Liver (tissue), 9 donors: ENCODE measurements around the gene DDX1. TPM values are rescaled to one million over a fixed set of nuclear protein-coding genes. Genes with fewer than 3 reads are reported as not detected.

ENCODE experiments used
- DNase-seq: peaks from one replicate; pipeline ENCODE4 v3.0.0-alpha.2; 2017; ENCODE audit warnings: low spot score
- H3K27ac ChIP-seq, 2 donors: one replicate each; pipeline ENCODE4 v1.7.0; 2013; ENCODE audit warnings: inconsistent platforms in 2 of 2, low read length in 2 of 2, control low read depth in 1 of 2, low read depth in 1 of 2, mild to moderate bottlenecking in 1 of 2
- H3K27me3 ChIP-seq, 4 donors: one replicate each; pipeline versions ENCODE4 v1.6.1 to v1.7.0; 2013; ENCODE audit warnings: low read length in 3 of 4, inconsistent platforms in 1 of 4, mild to moderate bottlenecking in 1 of 4, moderate library complexity in 1 of 4; ENCODE audit not compliant: control insufficient read depth in 4 of 4, insufficient read depth in 4 of 4
- H3K36me3 ChIP-seq, 4 donors: one replicate each; pipeline versions ENCODE4 v1.6.1 to v1.7.0; 2013; ENCODE audit warnings: low read length in 3 of 4, mild to moderate bottlenecking in 3 of 4, low read depth in 1 of 4, moderate library complexity in 1 of 4; ENCODE audit not compliant: control insufficient read depth in 4 of 4, insufficient read depth in 3 of 4
- H3K4me1 ChIP-seq, 4 donors: one replicate each; pipeline versions ENCODE4 v1.6.1 to v1.7.0; 2013; ENCODE audit warnings: low read length in 3 of 4, mild to moderate bottlenecking in 3 of 4, moderate library complexity in 1 of 4; ENCODE audit not compliant: control insufficient read depth in 4 of 4, insufficient read depth in 4 of 4
- H3K4me3 ChIP-seq, 3 donors: one replicate each; pipeline versions ENCODE4 v1.6.1 to v1.7.0; 2013; ENCODE audit warnings: low read length in 3 of 3, control low read depth in 1 of 3, low read depth in 1 of 3, mild to moderate bottlenecking in 1 of 3
- H3K9ac ChIP-seq, 2 donors: one replicate each; pipeline ENCODE4 v1.7.0; 2013; ENCODE audit warnings: low read length in 2 of 2, mild to moderate bottlenecking in 2 of 2, moderate library complexity in 2 of 2, control low read depth in 1 of 2, low read depth in 1 of 2
- H3K9me3 ChIP-seq, 4 donors: one replicate each; pipeline versions ENCODE4 v1.6.1 to v1.7.0; 2013; ENCODE audit warnings: low read length in 3 of 4; ENCODE audit not compliant: control insufficient read depth in 4 of 4
- CTCF ChIP-seq: fragments of 150-350 bp; IDR thresholded peaks from 2 replicates; pipeline ENCODE4 v1.5.1; 2017; ENCODE audit warnings: improper control_type of control experiment, low read depth, low read length; ENCODE audit not compliant: missing input control
- FOXA1 ChIP-seq: IDR thresholded peaks from 2 replicates; pipeline ENCODE4 v1.6.1; 2016; ENCODE audit warnings: antibody characterized with exemption
- FOXA2 ChIP-seq: IDR thresholded peaks from 2 replicates; pipeline ENCODE4 v1.6.1; 2016; ENCODE audit warnings: antibody characterized with exemption
- GABPA ChIP-seq, 2 donors: IDR thresholded peaks in 1 of 2; conservative IDR thresholded peaks in 1 of 2; 2 replicates each; pipeline ENCODE4 v1.6.1; 2016; ENCODE audit warnings: antibody characterized with exemption in 2 of 2, mild to moderate bottlenecking in 1 of 2, moderate library complexity in 1 of 2
- HNF4A ChIP-seq, 2 donors: conservative IDR thresholded peaks; 2 replicates each; pipeline ENCODE4 v1.6.1; 2016; ENCODE audit warnings: antibody characterized with exemption in 2 of 2, mild to moderate bottlenecking in 2 of 2
- HNF4G ChIP-seq: IDR thresholded peaks from 2 replicates; pipeline ENCODE4 v1.6.1; 2016; ENCODE audit warnings: antibody characterized with exemption
- JUND ChIP-seq, 2 donors: IDR thresholded peaks; 2 replicates each; pipeline ENCODE4 v1.6.1; 2016; ENCODE audit warnings: antibody characterized with exemption in 2 of 2
- MAX ChIP-seq: IDR thresholded peaks from 2 replicates; pipeline ENCODE4 v1.6.1; 2016; ENCODE audit warnings: antibody characterized with exemption
- NR2F2 ChIP-seq: IDR thresholded peaks from 2 replicates; pipeline ENCODE4 v1.6.1; 2016; ENCODE audit warnings: antibody characterized with exemption
- RAD21 ChIP-seq, 2 donors: IDR thresholded peaks; 2 replicates each; pipeline ENCODE4 v1.6.1; 2016; ENCODE audit warnings: antibody characterized with exemption in 2 of 2, mild to moderate bottlenecking in 2 of 2
- REST ChIP-seq: IDR thresholded peaks from 2 replicates; pipeline ENCODE4 v1.6.1; 2016; ENCODE audit warnings: antibody characterized with exemption, mild to moderate bottlenecking
- RXRA ChIP-seq, 2 donors: IDR thresholded peaks; 2 replicates each; pipeline ENCODE4 v1.6.1; 2017 to 2018; ENCODE audit warnings: antibody characterized with exemption in 2 of 2, mild to moderate bottlenecking in 1 of 2
- SP1 ChIP-seq: IDR thresholded peaks from 2 replicates; pipeline ENCODE4 v1.6.1; 2018; ENCODE audit warnings: antibody characterized with exemption, mild to moderate bottlenecking
- TAF1 ChIP-seq: conservative IDR thresholded peaks from 2 replicates; pipeline ENCODE4 v1.6.1; 2016; ENCODE audit warnings: antibody characterized with exemption, mild to moderate bottlenecking
- YY1 ChIP-seq: IDR thresholded peaks from 2 replicates; pipeline ENCODE4 v1.6.1; 2016; ENCODE audit warnings: antibody characterized with exemption, mild to moderate bottlenecking
- ZBTB33 ChIP-seq: IDR thresholded peaks from 2 replicates; pipeline ENCODE4 v1.6.1; 2016; ENCODE audit warnings: antibody characterized with exemption
- WGBS: extraction: QIAGEN DNeasy Blood & Tissue Kit; methylation state at CpG from one replicate; pipeline ENCODE4 v1.1.7; 2013; 5-methylcytosine and 5-hydroxymethylcytosine counted together
- polyA plus RNA-seq, 2 donors: library from polyadenylated mRNA; stranded (reverse) in 1 of 2; unstranded in 1 of 2; fragments of 200-250 nt in 1 of 2; fragments of >200 nt in 1 of 2; fragmentation: Nextera tagmentation in 1 of 2; extraction: Ambion mirVana in 1 of 2; gene quantifications; one replicate each; pipeline versions ENCODE4 v1.2.1 to v1.2.3, GENCODE V29; 2013 to 2015
- total RNA-seq, 2 donors: library from RNA; depleted of rRNA; stranded (reverse); fragments of >200 nt; gene quantifications; one replicate each; pipeline ENCODE4 v1.2.3, GENCODE V29; 2014
- donor health status: healthy.
- donor health status: healthy.
- donor health status: healthy.
- donor health status: healthy.
- donor health status: healthy.

The DDX1 gene
- total and polyA plus RNA-seq, 4 donors, result 31.7 to 43.9 (median 38.8) TPM

GRCh38 chr2:15658911-15659310, 67.2 kb downstream of the DDX1 start:
- Histone ChIP-seq H3K9ac (no peak overlapping the region), H3K27ac (no peak overlapping the region), H3K4me1 (no peaks in the 10 kb centered on the region), H3K4me3 (no peak overlapping the region), H3K27me3 (no peaks in the 10 kb centered on the region), H3K36me3 (no peaks in the 10 kb centered on the region), H3K9me3 (no peaks in the 10 kb centered on the region)
- no peak for TF ChIP-seq FOXA2
- TF ChIP-seq JUND (IDR thresholded peaks at IDR 0.05), result no peak
- TF ChIP-seq CTCF, result no peak
- TF ChIP-seq RAD21 (IDR thresholded peaks at IDR 0.05), result no peak
- no peak for TF ChIP-seq REST
- no peak for TF ChIP-seq YY1
- no peak for DNase-seq
- 94% methylated on average over 4 of the region's 4 CpGs for WGBS

GRCh38 chr2:15660491-15661294, 69.0 kb downstream of the DDX1 start:
- H3K4me3 ChIP-seq, result no peak overlapping the region
- no peaks in the 10 kb centered on the region for H3K4me1 ChIP-seq
- no peaks in the 10 kb centered on the region for H3K36me3 ChIP-seq
- H3K9me3 ChIP-seq, result no peaks in the 10 kb centered on the region
- TF ChIP-seq MAX, result no peak
- TF ChIP-seq HNF4A (conservative IDR thresholded peaks at IDR 0.05), result no peak
- no peak for TF ChIP-seq SP1
- TF ChIP-seq FOXA2, result no peak
- TF ChIP-seq RAD21 (IDR thresholded peaks at IDR 0.05), result no peak
- no peak for TF ChIP-seq FOXA1
- TF ChIP-seq GABPA (IDR thresholded peaks at IDR 0.05 in 1 of 2, conservative IDR thresholded peaks at IDR 0.05 in 1 of 2), result no peak
- TF ChIP-seq YY1, result no peak
- TF ChIP-seq HNF4G, result no peak
- TF ChIP-seq NR2F2, result no peak
- DNase-seq, result no peak
- H3K9ac ChIP-seq, result no peak overlapping the region
- 83% methylated on average over 6 of the region's 6 CpGs for WGBS
- H3K27ac ChIP-seq, result no peak overlapping the region
- H3K27me3 ChIP-seq, result no peaks in the 10 kb centered on the region

GRCh38 chr2:15661295-15661569, 69.6 kb downstream of the DDX1 start:
- no peak for DNase-seq
- H3K9me3 ChIP-seq, result no peaks in the 10 kb centered on the region
- WGBS, result 94% methylated on average over 2 of the region's 2 CpGs
- no peak for TF ChIP-seq HNF4A (conservative IDR thresholded peaks at IDR 0.05)
- TF ChIP-seq ZBTB33, result no peak
- TF ChIP-seq HNF4G, result no peak
- TF ChIP-seq JUND (IDR thresholded peaks at IDR 0.05), result no peak
- no peak for TF ChIP-seq RAD21 (IDR thresholded peaks at IDR 0.05)
- TF ChIP-seq NR2F2, result no peak
- TF ChIP-seq RXRA (IDR thresholded peaks at IDR 0.05), result no peak
- TF ChIP-seq GABPA (IDR thresholded peaks at IDR 0.05 in 1 of 2, conservative IDR thresholded peaks at IDR 0.05 in 1 of 2), result no peak
- no peak for TF ChIP-seq REST
- no peak for TF ChIP-seq TAF1

More at GRCh38 chr2:15661295-15661569, 69.6 kb downstream of the DDX1 start:
- no peaks in the 10 kb centered on the region for H3K36me3 ChIP-seq
- no peaks in the 10 kb centered on the region for H3K27me3 ChIP-seq
- H3K27ac ChIP-seq, result no peak overlapping the region
- H3K4me1 ChIP-seq, result no peaks in the 10 kb centered on the region
- H3K4me3 ChIP-seq, result no peak overlapping the region
- H3K9ac ChIP-seq, result no peak overlapping the region
